Measurements from ENCODE around the gene TMEM74B. TPM values are rescaled to one million over a fixed set of nuclear protein-coding genes. Genes with fewer than 3 reads are reported as not detected.

TMEM74B gene
- polyA plus RNA-seq, 3 donors = not detected

GRCh38 chr20:1191299-1191698 lies 6.5 kb upstream of the TMEM74B start:
- Mint-ChIP-seq H3K36me3 (peaks cover 0 to under 1% of the 10 kb centered on the region in 2 donors), H3K27me3 (ENCODE audit: low read depth in 3 of 3) (peaks cover 6 to 16% (median 7%) of the 10 kb centered on the region in 3 donors), H3K9me3 (peaks cover 0 to 7% (median under 1%) of the 10 kb centered on the region in 7 donors), H3K4me3 (no peak overlapping the region), H3K27ac (no peak overlapping the region), H3K4me1 (peaks cover 7% of the 10 kb centered on the region)
- 100% methylated on average over 1 of the region's 3 CpGs for WGBS (ENCODE audit: insufficient coverage)
- H3K4me1 ChIP-seq (ENCODE audit: control insufficient read depth in 1 of 2, insufficient read depth in 2 of 2, low read length in 2 of 2) = no peaks in the 10 kb centered on the region
- H3K9me3 ChIP-seq (replicated peaks in 1 of 2; ENCODE audit: control insufficient read depth in 1 of 2, insufficient read depth in 1 of 2, low read length in 2 of 2) = no peaks in the 10 kb centered on the region
- H3K79me2 ChIP-seq (ENCODE audit: insufficient read depth, low read length) = no peaks in the 10 kb centered on the region
- H2AFZ ChIP-seq (ENCODE audit: insufficient read depth, low read depth, low read length, poor library complexity, severe bottlenecking) = no peak overlapping the region
- no peak for TF ChIP-seq CTCF (IDR thresholded peaks at IDR 0.05)
- no peak overlapping the region for H3K9ac ChIP-seq (ENCODE audit: insufficient read depth, low read length, poor library complexity, severe bottlenecking)
- no peaks in the 10 kb centered on the region for H3K36me3 ChIP-seq (replicated peaks in 1 of 2; ENCODE audit: control insufficient read depth in 1 of 2, insufficient read depth in 2 of 2, low read length in 2 of 2)
- no peak overlapping the region for H3K27ac ChIP-seq (ENCODE audit: low read depth in 1 of 2, low read length in 2 of 2)
- H4K20me1 ChIP-seq (ENCODE audit: insufficient read depth, low read length) = no peaks in the 10 kb centered on the region
- H3K27me3 ChIP-seq (ENCODE audit: control insufficient read depth in 2 of 2, insufficient read depth in 2 of 2, low read length in 2 of 2) = peaks cover 3 to 10% of the 10 kb centered on the region in 2 donors
- H3K4me3 ChIP-seq (replicated peaks in 1 of 3; ENCODE audit: low read depth in 2 of 3, low read length in 3 of 3) = no peak overlapping the region
- DNase-seq = no peak
- H3K4me2 ChIP-seq (replicated peaks; ENCODE audit: extremely low read depth, low read length, poor library complexity, severe bottlenecking) = no peak overlapping the region
- intact Hi-C loops (cut with micrococcal nuclease) = no loop called here

- Mint-ChIP-seq H3K27me3 (ENCODE audit: low read depth in 3 of 3) (peaks cover 6 to 21% (median 10%) of the 10 kb centered on the region in 3 donors), H3K27ac (no peak overlapping the region)
- H3K4me2 ChIP-seq (replicated peaks; ENCODE audit: extremely low read depth, low read length, poor library complexity, severe bottlenecking) = no peak overlapping the region
Observed at GRCh38 chr20:1190847-1191246, 6.1 kb upstream of the TMEM74B start.

More at GRCh38 chr20:1190847-1191246, 6.1 kb upstream of the TMEM74B start:
- H3K9ac ChIP-seq (ENCODE audit: insufficient read depth, low read length, poor library complexity, severe bottlenecking) = no peak overlapping the region
- no peak overlapping the region for H3K27ac ChIP-seq (ENCODE audit: low read depth in 1 of 2, low read length in 2 of 2)
- peaks cover 0 to 8% (median 2%) of the 10 kb centered on the region in 7 donors for H3K9me3 Mint-ChIP-seq
- H3K36me3 Mint-ChIP-seq = peaks cover 0 to 4% of the 10 kb centered on the region in 2 donors
- no peaks in the 10 kb centered on the region for H3K4me1 ChIP-seq (ENCODE audit: control insufficient read depth in 1 of 2, insufficient read depth in 2 of 2, low read length in 2 of 2)
- DNase-seq = no peak
- no peaks in the 10 kb centered on the region for H3K79me2 ChIP-seq (ENCODE audit: insufficient read depth, low read length)
- no peak for TF ChIP-seq CTCF (IDR thresholded peaks at IDR 0.05)
- no peak overlapping the region for H2AFZ ChIP-seq (ENCODE audit: insufficient read depth, low read depth, low read length, poor library complexity, severe bottlenecking)
- no peaks in the 10 kb centered on the region for H4K20me1 ChIP-seq (ENCODE audit: insufficient read depth, low read length)
- H3K27me3 ChIP-seq (ENCODE audit: control insufficient read depth in 2 of 2, insufficient read depth in 2 of 2, low read length in 2 of 2) = peaks cover 3 to 15% of the 10 kb centered on the region in 2 donors
- no peak overlapping the region for H3K4me3 ChIP-seq (replicated peaks in 1 of 3; ENCODE audit: low read depth in 2 of 3, low read length in 3 of 3)
- WGBS (ENCODE audit: insufficient coverage) = 100% methylated on average over 2 of the region's 3 CpGs
- peaks cover 9% of the 10 kb centered on the region for H3K4me1 Mint-ChIP-seq
- no peaks in the 10 kb centered on the region for H3K36me3 ChIP-seq (replicated peaks in 1 of 2; ENCODE audit: control insufficient read depth in 1 of 2, insufficient read depth in 2 of 2, low read length in 2 of 2)
- intact Hi-C loops (cut with micrococcal nuclease) = no loop called here
- no peak overlapping the region for H3K4me3 Mint-ChIP-seq
- H3K9me3 ChIP-seq (replicated peaks in 1 of 2; ENCODE audit: control insufficient read depth in 1 of 2, insufficient read depth in 1 of 2, low read length in 2 of 2) = no peaks in the 10 kb centered on the region

Data from CD14-positive monocyte (primary cell).